Lower leg skin (tissue), 4 donors: Measurements from ENCODE around the gene RBM48. TPM values are rescaled to one million over a fixed set of nuclear protein-coding genes. Genes with fewer than 3 reads are reported as not detected.

ENCODE experiments used
- DNase-seq, 2 donors: peaks; one replicate each; pipeline ENCODE4 v3.0.0-alpha.2; 2019; ENCODE audit warnings: low spot score in 2 of 2
- H3K4me3 ChIP-seq: fragments of 200-600 bp; sonication (generic); 2 replicates; pipeline ENCODE4 v1.5.1; 2017; ENCODE audit warnings: mild to moderate bottlenecking, low read depth; ENCODE audit not compliant: poor library complexity, severe bottlenecking
- CTCF ChIP-seq, 3 donors: fragments of 450-650 bp; IDR thresholded peaks; one replicate each; pipeline ENCODE4 v1.5.1; 2016; ENCODE audit warnings: antibody characterized with exemption in 3 of 3, mild to moderate bottlenecking in 3 of 3, moderate library complexity in 2 of 3
- POLR2A ChIP-seq, 2 donors: fragments of 450-650 bp; IDR thresholded peaks; one replicate each; pipeline ENCODE4 v1.6.1; 2016 to 2017; ENCODE audit warnings: antibody characterized with exemption in 2 of 2, mild to moderate bottlenecking in 1 of 2, moderate library complexity in 1 of 2
- WGBS, 2 donors: methylation state at CpG; one replicate each; pipeline ENCODE4 v1.1.5; 2018; 5-methylcytosine and 5-hydroxymethylcytosine counted together
- intact Hi-C: fragments of 100-400 bp; cut with DNase I; formaldehyde crosslinking; loops from one replicate; pipeline ENCODE4 v1.15.0; 2023; ENCODE audit warnings: low total_unique reads
- total RNA-seq, 4 donors: library from RNA; depleted of rRNA; stranded (reverse); fragments of >200 nt; gene quantifications; one replicate each; pipeline ENCODE4 v1.1.0, GENCODE V29; 2016

RBM48 gene
- total RNA-seq, 4 donors from 2014 or later = 7.5 to 16.4 (median 12.4) TPM

DNA sequence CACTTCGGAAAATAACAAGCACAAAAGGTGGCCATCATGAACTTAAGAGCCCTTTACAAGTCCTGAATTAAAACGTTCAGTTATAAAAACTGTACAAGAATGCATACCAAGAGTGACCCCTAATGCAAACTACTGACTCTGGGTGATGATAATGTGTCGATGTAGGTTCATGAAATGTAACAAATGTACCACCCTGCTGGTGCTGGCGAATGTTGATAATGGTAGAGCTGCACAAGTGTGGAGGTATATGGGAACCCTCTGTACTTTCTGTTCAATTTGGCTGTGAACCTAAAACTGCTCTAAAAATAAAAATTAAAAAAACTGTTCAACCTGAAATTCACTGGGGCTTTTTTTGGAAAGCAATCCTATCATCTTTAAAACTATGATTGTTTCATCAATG, 58.2 kb downstream of the RBM48 start:
- TF ChIP-seq POLR2A (IDR thresholded peaks at IDR 0.05) (no peak), CTCF (IDR thresholded peaks at IDR 0.05) (no peak)
- WGBS, 2 donors = 62% methylated on average over 4 of the region's 4 CpGs
- no peak for DNase-seq
- intact Hi-C loops = no loop called here
- no peak overlapping the region for H3K4me3 ChIP-seq

Other genes with a start within 250 kb of the RBM48 start
- 10 to 100 TPM; 14.7 to 23.0 (median 18.3) TPM for gene GATAD1, start 81.3 kb upstream of the RBM48 start, total RNA-seq
- not detected for gene ERVW-1, start 50.8 kb upstream of the RBM48 start, total RNA-seq
- gene PEX1, start 275 bp upstream of the RBM48 start, total RNA-seq = 10 to 100 TPM; 16.2 to 21.5 (median 19.7) TPM
- gene FAM133B, start 61.6 kb downstream of the RBM48 start, total RNA-seq = 10 to 100 TPM; 11.4 to 40.0 (median 14.2) TPM